Measurements from ENCODE around the gene ZNF14.
"Not testable (repeated sequence)": the region's sequence is repeated elsewhere in the genome, so short reads cannot be mapped to it uniquely, and the experiment has no call there.

Gene ZNF14

GRCh38 chr19:19732579-19733501 is at the start of gene ZNF14:
TSS of gene ZNF14 (minus strand) at chr19:19733112. CDS start at chr19:19732958, 154 bp downstream.
- peak; percentile 96 for DNase-seq

- DNase-seq = not testable (repeated sequence)
Observed at GRCh38 chr19:19781791-19782190, 48.9 kb upstream of the ZNF14 start.

- DNase-seq = no peak
Observed at GRCh38 chr19:19778666-19779065, 45.8 kb upstream of the ZNF14 start.

- DNase-seq = no peak
Observed at GRCh38 chr19:19777692-19778091, 44.8 kb upstream of the ZNF14 start.

GRCh38 chr19:19776206-19777008 is 43.5 kb upstream of the ZNF14 start:
- DNase-seq = peak; percentile 99

- no peak for DNase-seq
Observed at GRCh38 chr19:19775891-19776205, 42.9 kb upstream of the ZNF14 start.

GRCh38 chr19:19774354-19775033 is 41.6 kb upstream of the ZNF14 start:
- DNase-seq = no peak

- not testable (repeated sequence) for DNase-seq
Observed at GRCh38 chr19:19771963-19772362, 39.1 kb upstream of the ZNF14 start.

- not testable (repeated sequence) for DNase-seq
Observed at GRCh38 chr19:19769971-19770370, 37.1 kb upstream of the ZNF14 start.

GRCh38 chr19:19758164-19758563 is 25.3 kb upstream of the ZNF14 start:
- DNase-seq = no peak

- DNase-seq = no peak
Observed at GRCh38 chr19:19752760-19753403, 20.0 kb upstream of the ZNF14 start.

GRCh38 chr19:19751846-19752245 is 18.9 kb upstream of the ZNF14 start:
- no peak for DNase-seq

GRCh38 chr19:19750842-19751790 is 18.2 kb upstream of the ZNF14 start:
- no peak for DNase-seq

GRCh38 chr19:19749908-19750841 is 17.3 kb upstream of the ZNF14 start:
- DNase-seq = no peak

GRCh38 chr19:19749117-19749907 is 16.4 kb upstream of the ZNF14 start:
- no peak for DNase-seq

- DNase-seq = no peak
Observed at GRCh38 chr19:19748249-19748938, 15.5 kb upstream of the ZNF14 start.

GRCh38 chr19:19747357-19748220 is 14.7 kb upstream of the ZNF14 start:
- DNase-seq = no peak
